GM12878 (cell line): ENCODE data around the gene SUMF1.

Experiments used
- CHD2 ChIP-seq: IDR thresholded peaks from 2 replicates; pipeline ENCODE4 v1.6.1; 2011; ENCODE audit warnings: low read depth, low read length, improper control_type of control experiment, borderline replicate concordance
- EP300 ChIP-seq, 2 experiments: fragments of 150-350 bp in 1 of 2; IDR thresholded peaks; 2 replicates each; pipeline ENCODE4 v1.6.1; 2011 to 2012; ENCODE audit warnings: low read depth in 2 of 2, low read length in 2 of 2, borderline replicate concordance in 1 of 2, improper control_type of control experiment in 1 of 2, inconsistent platforms in 1 of 2; ENCODE audit not compliant: control insufficient read depth in 1 of 2
- FOXM1 ChIP-seq: IDR thresholded peaks from 2 replicates; pipeline ENCODE4 v1.6.1; 2012; ENCODE audit warnings: low read depth, mild to moderate bottlenecking, inconsistent platforms, low read length, moderate library complexity
- RELB ChIP-seq: fragments of 450-650 bp; IDR thresholded peaks from 2 replicates; pipeline ENCODE4 v1.6.1; 2017; ENCODE audit warnings: low read depth, mild to moderate bottlenecking, moderate library complexity
- YBX1 ChIP-seq: fragments of 450-650 bp; IDR thresholded peaks from 2 replicates; pipeline ENCODE4 v1.6.1; 2016; ENCODE audit warnings: antibody characterized with exemption

DNA sequence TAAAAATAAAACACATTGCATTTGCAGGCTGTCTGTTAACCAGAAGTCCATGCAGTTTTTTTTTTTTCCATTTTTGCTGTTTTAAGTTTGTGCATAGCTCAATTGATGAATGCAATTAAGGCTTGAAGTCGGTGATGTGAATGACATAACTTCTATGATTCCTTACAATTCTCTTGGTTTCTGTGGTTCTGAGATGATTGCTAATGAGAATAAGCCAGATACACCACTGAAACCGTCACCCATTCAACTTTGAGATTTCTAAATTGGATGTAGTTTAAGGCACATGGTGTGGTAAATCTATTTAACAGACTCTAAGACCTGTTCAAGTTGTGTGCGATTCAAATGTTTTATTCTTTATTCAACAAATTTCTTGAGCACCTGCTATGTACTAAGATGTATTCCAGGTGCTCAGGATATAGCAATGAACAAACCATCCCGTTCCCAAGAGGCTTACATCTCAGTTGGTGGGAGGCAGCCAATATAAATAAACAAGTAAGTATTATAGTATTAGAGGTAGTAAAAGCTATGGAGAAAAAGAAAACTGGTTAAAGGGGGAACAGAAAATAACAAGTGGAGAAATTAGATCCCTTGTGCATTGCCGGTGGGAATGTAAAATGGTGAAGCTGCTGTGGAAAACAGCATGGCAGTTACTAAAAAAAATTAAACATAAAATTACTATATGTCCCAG, 30.1 kb upstream of the SUMF1 start:
- TF ChIP-seq FOXM1, result no peak
- no peak for TF ChIP-seq RELB
- TF ChIP-seq YBX1, result no peak
- TF ChIP-seq CHD2, result no peak
- TF ChIP-seq EP300 (IDR thresholded peaks at IDR 0.05; ENCODE audit: borderline replicate concordance in 1 of 2, control insufficient read depth in 1 of 2, low read depth in 2 of 2, low read length in 2 of 2), result no peak
